HG03280 (cell line): ENCODE data around the gene AREG.
A peak's percentile ranks its signal among the peaks of the same experiment; 100 is the strongest.
"Not testable (repeated sequence)": the region's sequence is repeated elsewhere in the genome, so short reads cannot be mapped to it uniquely, and the experiment has no call there.

ENCODE experiments used
- ATAC-seq: cut with Tn5 transposase; IDR thresholded peaks from one replicate; pipeline ENCODE4 v1.9.1; 2021; ENCODE audit warnings: mild to moderate bottlenecking, moderate library complexity; ENCODE audit not compliant: unreplicated experiment

Gene AREG

GRCh38 chr4:74444891-74445642 lies at the start of gene AREG:
Gene AREG, plus strand, starts transcription at chr4:74445136. Its CDS starts 210 bp downstream, at chr4:74445346.
- ATAC-seq = peak; percentile 90

GRCh38 chr4:74395633-74396032 lies 49.3 kb upstream of the AREG start:
- no peak for ATAC-seq

GRCh38 chr4:74397748-74398426 lies 47.0 kb upstream of the AREG start:
- no peak for ATAC-seq

GRCh38 chr4:74398894-74399589 lies 45.9 kb upstream of the AREG start:
- ATAC-seq = not testable (repeated sequence)

- no peak for ATAC-seq
These were observed 44.5 kb upstream of the AREG start for GRCh38 chr4:74400395-74400794.

- peak; percentile 93 for ATAC-seq
These were observed 42.1 kb upstream of the AREG start for GRCh38 chr4:74402692-74403456.

- no peak for ATAC-seq
These were observed 37.0 kb upstream of the AREG start for GRCh38 chr4:74407891-74408290.

- ATAC-seq = no peak
These were observed 36.3 kb upstream of the AREG start for GRCh38 chr4:74408639-74409038.

GRCh38 chr4:74410272-74410671 lies 34.7 kb upstream of the AREG start:
- ATAC-seq = no peak

GRCh38 chr4:74412225-74412624 lies 32.7 kb upstream of the AREG start:
- no peak for ATAC-seq

- ATAC-seq = no peak
These were observed 31.7 kb upstream of the AREG start for GRCh38 chr4:74413265-74413664.

- no peak for ATAC-seq
These were observed 30.7 kb upstream of the AREG start for GRCh38 chr4:74414149-74414809.

GRCh38 chr4:74415602-74416300 lies 29.2 kb upstream of the AREG start:
- ATAC-seq = no peak

- no peak for ATAC-seq
These were observed 26.8 kb upstream of the AREG start for GRCh38 chr4:74418063-74418670.

- ATAC-seq = no peak
These were observed 24.1 kb upstream of the AREG start for GRCh38 chr4:74420863-74421262.

GRCh38 chr4:74423104-74423503 lies 21.8 kb upstream of the AREG start:
- ATAC-seq = no peak

GRCh38 chr4:74424111-74424510 lies 20.8 kb upstream of the AREG start:
- peak; percentile 62 for ATAC-seq

- ATAC-seq = no peak
These were observed 18.8 kb upstream of the AREG start for GRCh38 chr4:74426101-74426500.

GRCh38 chr4:74428276-74428675 lies 16.7 kb upstream of the AREG start:
- no peak for ATAC-seq
